Smooth muscle cell (in vitro differentiated cells): ENCODE measurements around the gene TMEM129. TPM values are rescaled to one million over a fixed set of nuclear protein-coding genes. Genes with fewer than 3 reads are reported as not detected.

ENCODE experiments used
- DNase-seq: peaks from one replicate; lab custom pipeline; 2025; ENCODE audit not compliant: unreplicated experiment; lab: John Stamatoyannopoulos, UW
- H2AFZ ChIP-seq: fragments of 200-600 bp; sonication (generic); 2 replicates; pipeline ENCODE4 v1.6.0; 2016; ENCODE audit warnings: antibody characterized with exemption, low read depth, mild to moderate bottlenecking
- H3F3A ChIP-seq: fragments of 200-600 bp; sonication (generic); 2 replicates; pipeline ENCODE4 v1.6.0; 2017; ENCODE audit warnings: antibody characterized with exemption, low read depth
- H3K27ac ChIP-seq: fragments of 200-600 bp; sonication (generic); 2 replicates; pipeline ENCODE4 v1.5.1; 2016; ENCODE audit warnings: low read depth, mild to moderate bottlenecking
- H3K27me3 ChIP-seq: fragments of 200-600 bp; sonication (generic); 2 replicates; pipeline ENCODE4 v1.6.1; 2016; ENCODE audit warnings: low read depth, mild to moderate bottlenecking
- H3K36me3 ChIP-seq: fragments of 200-600 bp; sonication (generic); 2 replicates; pipeline ENCODE4 v1.5.1; 2016; ENCODE audit warnings: low read depth
- H3K4me1 ChIP-seq: fragments of 200-600 bp; sonication (generic); 2 replicates; pipeline ENCODE4 v1.5.1; 2016; ENCODE audit warnings: low read depth
- H3K4me2 ChIP-seq: fragments of 200-600 bp; sonication (generic); 2 replicates; pipeline ENCODE4 v1.6.0; 2016; ENCODE audit warnings: mild to moderate bottlenecking
- H3K4me3 ChIP-seq: fragments of 200-600 bp; sonication (generic); 2 replicates; pipeline ENCODE4 v1.5.1; 2016; ENCODE audit warnings: mild to moderate bottlenecking
- H3K79me2 ChIP-seq: fragments of 200-600 bp; sonication (generic); 2 replicates; pipeline ENCODE4 v1.6.0; 2016; ENCODE audit warnings: low read depth, mild to moderate bottlenecking
- H3K9ac ChIP-seq: fragments of 200-600 bp; sonication (generic); 2 replicates; pipeline ENCODE4 v1.6.0; 2016; ENCODE audit warnings: low read depth
- H3K9me3 ChIP-seq: fragments of 200-600 bp; sonication (generic); replicated peaks from 2 replicates; pipeline ENCODE4 v1.5.1; 2016; ENCODE audit warnings: low read depth
- H4K20me1 ChIP-seq: fragments of 200-600 bp; sonication (generic); 2 replicates; pipeline ENCODE4 v1.6.0; 2016; ENCODE audit warnings: low read depth
- CTCF ChIP-seq: fragments of 200-600 bp; sonication (generic); IDR thresholded peaks from 2 replicates; pipeline ENCODE4 v1.5.1; 2017; ENCODE audit warnings: borderline replicate concordance, mild to moderate bottlenecking, antibody characterized with exemption; ENCODE audit not compliant: insufficient read depth, poor library complexity, severe bottlenecking
- WGBS: methylation state at CpG from one replicate; pipeline ENCODE4 v1.1.7; 2016; ENCODE audit warnings: low lambda C conversion rate; 5-methylcytosine and 5-hydroxymethylcytosine counted together
- polyA plus RNA-seq: library from polyadenylated mRNA; unstranded; fragments of >200 nt; fragmentation: Nextera tagmentation; extraction: Ambion mirVana; gene quantifications from 2 replicates; pipeline ENCODE4 v1.2.1, GENCODE V29; 2016
- total RNA-seq: library from RNA; depleted of rRNA; stranded (reverse); fragments of >200 nt; gene quantifications from 2 replicates; pipeline ENCODE4 v1.2.3, GENCODE V29; 2014

Gene TMEM129
- total and polyA plus RNA-seq, 2 experiments from 2014 or later: 30.4 to 50.5 TPM

GRCh38 chr4:1683736-1684505, 37.2 kb downstream of the TMEM129 start, which contains the start of gene FAM53A:
Gene FAM53A, minus strand, starts transcription at chr4:1684313. Its CDS starts 15,572 bp downstream, at chr4:1668741.
- peak within 1 kb of the TSS; percentile 82 for H3K4me2 ChIP-seq
- peaks cover 3% of the 10 kb centered on the region for H3K4me1 ChIP-seq
- peak within 1 kb of the TSS; percentile 64 for H2AFZ ChIP-seq
- no peaks in the 10 kb centered on the region for H3K27me3 ChIP-seq
- TF ChIP-seq CTCF: no peak
- H3K27ac ChIP-seq: peak within 1 kb of the TSS; percentile 54
- H3K9ac ChIP-seq: peak within 1 kb of the TSS; percentile 5
- 2% methylated on average over 62 of the region's 118 CpGs for WGBS
- peak within 1 kb of the TSS; percentile 45 for H3K4me3 ChIP-seq
- peaks cover 8% of the 10 kb centered on the region for H3F3A ChIP-seq
- H3K9me3 ChIP-seq: no peaks in the 10 kb centered on the region
- DNase-seq: no peak
- no peaks in the 10 kb centered on the region for H4K20me1 ChIP-seq
- no peaks in the 10 kb centered on the region for H3K79me2 ChIP-seq
- H3K36me3 ChIP-seq: no peaks in the 10 kb centered on the region

- TF ChIP-seq CTCF: no peak
- Histone ChIP-seq H3K4me1 (peaks cover 3% of the 10 kb centered on the region), H3F3A (peaks cover 8% of the 10 kb centered on the region), H3K36me3 (no peaks in the 10 kb centered on the region), H3K27me3 (no peaks in the 10 kb centered on the region), H3K27ac (peak overlapping the region; percentile 54), H3K9me3 (no peaks in the 10 kb centered on the region), H4K20me1 (no peaks in the 10 kb centered on the region), H3K4me3 (peak overlapping the region; percentile 45), H3K9ac (peak overlapping the region; percentile 5), H3K4me2 (peak overlapping the region; percentile 82), H2AFZ (peak overlapping the region; percentile 64), H3K79me2 (no peaks in the 10 kb centered on the region)
- WGBS: 15% methylated on average over 13 of the region's 13 CpGs
- DNase-seq: no peak
These were observed 37.8 kb downstream of the TMEM129 start for GRCh38 chr4:1683261-1683735.

- Histone ChIP-seq H3K27ac (peak overlapping the region; percentile 54), H3K27me3 (no peaks in the 10 kb centered on the region), H4K20me1 (no peaks in the 10 kb centered on the region), H3K4me3 (peak overlapping the region; percentile 45), H3K79me2 (no peaks in the 10 kb centered on the region), H3K36me3 (no peaks in the 10 kb centered on the region), H3K4me1 (peaks cover 3% of the 10 kb centered on the region), H3K9ac (no peak overlapping the region), H3F3A (peaks cover 8% of the 10 kb centered on the region), H3K9me3 (no peaks in the 10 kb centered on the region), H3K4me2 (peak overlapping the region; percentile 82), H2AFZ (no peak overlapping the region)
- no peak for TF ChIP-seq CTCF
- DNase-seq: no peak
- 83% methylated on average over 13 of the region's 13 CpGs for WGBS
These were observed 38.3 kb downstream of the TMEM129 start for GRCh38 chr4:1682860-1683259.
